KMS-11 (cell line): ENCODE results near the gene NPAT.
A peak's percentile ranks its signal among the peaks of the same experiment; 100 is the strongest.
"Not testable (repeated sequence)": the region's sequence is repeated elsewhere in the genome, so short reads cannot be mapped to it uniquely, and the experiment has no call there.

Experiments
- H2AFZ ChIP-seq: fragments of 200-600 bp; sonication (generic); 2 replicates; pipeline ENCODE4 v1.6.1; 2016; ENCODE audit warnings: antibody characterized with exemption, mixed run types, low read depth
- H3K27ac ChIP-seq: fragments of 200-600 bp; sonication (generic); 2 replicates; pipeline ENCODE4 v1.6.1; 2016; ENCODE audit warnings: mild to moderate bottlenecking, mixed run types
- H3K27me3 ChIP-seq: fragments of 200-600 bp; sonication (generic); 2 replicates; pipeline ENCODE4 v1.6.1; 2017; ENCODE audit warnings: mild to moderate bottlenecking, low read depth, mixed run types, moderate library complexity; ENCODE audit not compliant: insufficient read depth
- H3K36me3 ChIP-seq: fragments of 200-600 bp; sonication (generic); 2 replicates; pipeline ENCODE4 v1.6.1; 2017; ENCODE audit warnings: mild to moderate bottlenecking, mixed run types; ENCODE audit not compliant: insufficient read depth
- H3K4me1 ChIP-seq: fragments of 200-600 bp; sonication (generic); 2 replicates; pipeline ENCODE4 v1.6.1; 2016; ENCODE audit warnings: mild to moderate bottlenecking, low read depth, mixed run types; ENCODE audit not compliant: poor library complexity, severe bottlenecking
- H3K4me2 ChIP-seq: fragments of 200-600 bp; sonication (generic); 2 replicates; pipeline ENCODE4 v1.7.0; 2016; ENCODE audit warnings: mild to moderate bottlenecking, mixed run types
- H3K4me3 ChIP-seq: fragments of 200-600 bp; sonication (generic); IDR thresholded peaks from 2 replicates; pipeline ENCODE4 v1.6.1; 2017; ENCODE audit warnings: low read depth, low read length, mixed read lengths; ENCODE audit not compliant: insufficient read depth
- H3K79me2 ChIP-seq: fragments of 200-600 bp; sonication (generic); 2 replicates; pipeline ENCODE4 v1.6.1; 2016; ENCODE audit warnings: low read depth, mixed run types; ENCODE audit not compliant: insufficient read depth
- H3K9ac ChIP-seq: fragments of 200-600 bp; sonication (generic); 2 replicates; pipeline ENCODE4 v1.6.1; 2016; ENCODE audit warnings: mild to moderate bottlenecking, mixed run types
- H4K20me1 ChIP-seq: fragments of 200-600 bp; sonication (generic); 2 replicates; pipeline ENCODE4 v1.6.1; 2016; ENCODE audit warnings: mild to moderate bottlenecking, mixed run types; ENCODE audit not compliant: insufficient read depth
- TF ChIP-seq, protein P1 (sequence below): fragments of 200-600 bp; sonication (generic); conservative IDR thresholded peaks from 2 replicates; pipeline ENCODE4 v1.6.1; 2017; ENCODE audit warnings: low read depth, mild to moderate bottlenecking, antibody characterized with exemption, low read length, moderate library complexity, mixed read lengths

The NPAT gene

DNA sequence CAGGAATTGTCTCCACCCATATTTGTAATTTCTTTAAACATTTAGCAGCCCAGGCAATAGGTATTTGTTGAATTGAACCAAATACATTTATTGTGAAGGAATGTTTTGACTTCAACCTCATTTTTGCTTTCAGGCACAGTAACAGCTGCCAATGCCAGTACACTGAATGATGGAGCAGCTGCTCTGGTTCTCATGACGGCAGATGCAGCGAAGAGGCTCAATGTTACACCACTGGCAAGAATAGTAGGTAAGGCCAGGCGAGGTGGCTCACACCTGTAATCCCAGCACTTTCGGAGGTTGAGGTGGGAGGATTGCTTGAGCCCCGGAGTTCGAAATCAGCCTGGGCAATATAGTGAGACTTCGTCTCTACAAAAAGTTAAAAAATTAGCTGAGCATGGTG is 80.1 kb downstream of the NPAT start:
- TF ChIP-seq, protein P1, sequence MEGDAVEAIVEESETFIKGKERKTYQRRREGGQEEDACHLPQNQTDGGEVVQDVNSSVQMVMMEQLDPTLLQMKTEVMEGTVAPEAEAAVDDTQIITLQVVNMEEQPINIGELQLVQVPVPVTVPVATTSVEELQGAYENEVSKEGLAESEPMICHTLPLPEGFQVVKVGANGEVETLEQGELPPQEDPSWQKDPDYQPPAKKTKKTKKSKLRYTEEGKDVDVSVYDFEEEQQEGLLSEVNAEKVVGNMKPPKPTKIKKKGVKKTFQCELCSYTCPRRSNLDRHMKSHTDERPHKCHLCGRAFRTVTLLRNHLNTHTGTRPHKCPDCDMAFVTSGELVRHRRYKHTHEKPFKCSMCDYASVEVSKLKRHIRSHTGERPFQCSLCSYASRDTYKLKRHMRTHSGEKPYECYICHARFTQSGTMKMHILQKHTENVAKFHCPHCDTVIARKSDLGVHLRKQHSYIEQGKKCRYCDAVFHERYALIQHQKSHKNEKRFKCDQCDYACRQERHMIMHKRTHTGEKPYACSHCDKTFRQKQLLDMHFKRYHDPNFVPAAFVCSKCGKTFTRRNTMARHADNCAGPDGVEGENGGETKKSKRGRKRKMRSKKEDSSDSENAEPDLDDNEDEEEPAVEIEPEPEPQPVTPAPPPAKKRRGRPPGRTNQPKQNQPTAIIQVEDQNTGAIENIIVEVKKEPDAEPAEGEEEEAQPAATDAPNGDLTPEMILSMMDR: no peak
- no peak overlapping the region for H3K4me3 ChIP-seq
- H3K27me3 ChIP-seq: no peaks in the 10 kb centered on the region
- no peak overlapping the region for H3K9ac ChIP-seq
- no peak overlapping the region for H3K4me2 ChIP-seq
- peaks cover 20% of the 10 kb centered on the region for H3K4me1 ChIP-seq
- H2AFZ ChIP-seq: no peak overlapping the region
- no peaks in the 10 kb centered on the region for H3K79me2 ChIP-seq
- H3K27ac ChIP-seq: no peak overlapping the region
- no peaks in the 10 kb centered on the region for H4K20me1 ChIP-seq
- no peaks in the 10 kb centered on the region for H3K36me3 ChIP-seq

GRCh38 chr11:108137212-108137611 is 85.2 kb downstream of the NPAT start:
- TF ChIP-seq, protein P1: no peak
- Histone ChIP-seq H3K79me2 (no peaks in the 10 kb centered on the region), H2AFZ (no peak overlapping the region), H3K27me3 (no peaks in the 10 kb centered on the region), H3K36me3 (no peaks in the 10 kb centered on the region), H3K4me1 (peaks cover 30% of the 10 kb centered on the region), H3K4me3 (no peak overlapping the region), H3K9ac (no peak overlapping the region), H3K27ac (no peak overlapping the region), H4K20me1 (no peaks in the 10 kb centered on the region), H3K4me2 (no peak overlapping the region)

- TF ChIP-seq, protein P1: peak; percentile 48; the same call in 1 of the 2 replicates
- H3K4me3 ChIP-seq: no peak overlapping the region
- H3K36me3 ChIP-seq: no peaks in the 10 kb centered on the region
- H3K4me2 ChIP-seq: peak overlapping the region; percentile 53
- peaks cover 30% of the 10 kb centered on the region for H3K4me1 ChIP-seq
- peak overlapping the region; percentile 67 for H3K27ac ChIP-seq
- H2AFZ ChIP-seq: no peak overlapping the region
- no peak overlapping the region for H3K9ac ChIP-seq
- no peaks in the 10 kb centered on the region for H3K79me2 ChIP-seq
- H3K27me3 ChIP-seq: no peaks in the 10 kb centered on the region
- H4K20me1 ChIP-seq: no peaks in the 10 kb centered on the region
Measured at GRCh38 chr11:108135845-108136544, 86.4 kb downstream of the NPAT start.

DNA sequence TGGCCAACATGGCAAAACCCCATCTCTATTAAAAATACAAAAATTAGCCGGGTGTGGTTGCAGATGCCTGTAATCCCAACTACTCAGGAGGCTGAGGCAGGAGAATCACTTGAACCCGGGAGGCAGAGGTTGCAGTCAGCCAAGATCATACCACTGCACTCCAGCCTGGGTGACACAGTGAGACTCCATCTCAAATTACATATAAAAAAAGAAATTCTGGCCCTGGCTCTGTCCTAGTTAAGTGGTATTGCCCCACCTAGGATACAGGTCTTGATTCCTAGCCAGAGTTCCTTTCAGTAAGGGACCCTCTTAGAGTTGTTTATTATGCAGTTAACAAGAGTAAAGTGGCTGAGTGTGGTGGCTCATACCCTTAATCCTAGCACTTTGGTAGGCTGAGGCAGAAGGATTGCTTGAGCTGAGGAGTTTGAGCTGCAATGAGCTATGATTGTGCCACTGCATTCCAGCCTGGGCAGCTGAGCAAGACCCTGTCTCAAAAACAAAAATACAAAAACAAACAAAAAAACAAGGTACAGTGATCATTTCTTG is 89.4 kb downstream of the NPAT start:
- not testable (repeated sequence) for H3K4me3 ChIP-seq, H2AFZ ChIP-seq, H3K4me2 ChIP-seq, H3K9ac ChIP-seq, H3K79me2 ChIP-seq, H3K27me3 ChIP-seq, H4K20me1 ChIP-seq, H3K27ac ChIP-seq, H3K36me3 ChIP-seq
- peaks cover 30% of the 10 kb centered on the region for H3K4me1 ChIP-seq

DNA sequence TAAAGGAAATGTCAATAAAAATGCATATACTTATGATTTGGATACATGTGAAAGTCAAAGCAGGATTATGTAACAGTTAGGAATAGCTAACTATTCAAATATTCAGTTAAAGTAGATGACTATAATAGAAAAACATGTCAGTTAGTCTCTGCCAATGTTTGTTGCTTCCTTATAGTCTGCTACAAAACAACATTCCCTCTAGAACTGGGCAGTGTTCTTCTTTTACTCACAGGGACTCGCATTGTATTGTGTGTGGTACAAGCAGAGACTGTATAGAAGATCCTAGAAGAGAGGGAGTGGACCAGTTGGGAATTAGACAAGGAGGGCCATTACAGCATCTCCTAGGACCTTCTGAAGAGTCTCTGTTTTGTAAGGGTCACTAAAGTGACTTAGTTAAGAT is 90.4 kb downstream of the NPAT start:
- Histone ChIP-seq H3K4me3 (no peak overlapping the region), H3K36me3 (no peaks in the 10 kb centered on the region), H3K4me1 (peaks cover 30% of the 10 kb centered on the region), H3K27me3 (no peaks in the 10 kb centered on the region), H2AFZ (no peak overlapping the region), H3K9ac (no peak overlapping the region), H3K4me2 (no peak overlapping the region), H4K20me1 (no peaks in the 10 kb centered on the region), H3K79me2 (no peaks in the 10 kb centered on the region), H3K27ac (no peak overlapping the region)
- TF ChIP-seq, protein P1: no peak
